ENCODE data around the gene CDKAL1.
"Not testable (repeated sequence)": the region's sequence is repeated elsewhere in the genome, so short reads cannot be mapped to it uniquely, and the experiment has no call there.

The CDKAL1 gene

DNA sequence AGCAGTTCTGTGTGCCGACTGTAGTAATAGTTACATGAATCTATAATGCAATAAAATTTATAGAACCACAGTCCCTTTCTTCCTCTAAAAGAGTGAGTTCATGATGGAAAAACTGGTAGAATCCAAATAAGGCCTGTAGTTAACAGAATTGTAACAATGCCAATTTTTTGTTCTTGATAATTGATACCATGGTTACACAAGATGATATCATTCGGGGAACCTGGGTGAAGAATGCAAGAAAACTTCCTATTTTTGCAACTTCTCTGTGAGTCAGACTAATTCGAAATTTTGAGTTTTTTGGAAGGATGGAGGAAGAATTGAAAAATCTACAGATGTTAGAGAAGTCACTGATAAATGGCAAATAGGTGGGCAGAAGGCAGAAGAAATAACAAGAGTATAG is 381.8 kb downstream of the CDKAL1 start:
- no peak for DNase-seq (ENCODE audit: low spot score in 2 of 2)
- no peaks in the 10 kb centered on the region for H3K27me3 Mint-ChIP-seq
- no peak overlapping the region for H3K4me3 Mint-ChIP-seq
- H3K27ac Mint-ChIP-seq = no peak overlapping the region
- peaks cover 9% of the 10 kb centered on the region for H3K9me3 Mint-ChIP-seq
- H3K4me1 Mint-ChIP-seq = peaks cover 5% of the 10 kb centered on the region
- ATAC-seq (ENCODE audit: low read depth) = no peak
- peaks cover 23% of the 10 kb centered on the region for H3K36me3 Mint-ChIP-seq

DNA sequence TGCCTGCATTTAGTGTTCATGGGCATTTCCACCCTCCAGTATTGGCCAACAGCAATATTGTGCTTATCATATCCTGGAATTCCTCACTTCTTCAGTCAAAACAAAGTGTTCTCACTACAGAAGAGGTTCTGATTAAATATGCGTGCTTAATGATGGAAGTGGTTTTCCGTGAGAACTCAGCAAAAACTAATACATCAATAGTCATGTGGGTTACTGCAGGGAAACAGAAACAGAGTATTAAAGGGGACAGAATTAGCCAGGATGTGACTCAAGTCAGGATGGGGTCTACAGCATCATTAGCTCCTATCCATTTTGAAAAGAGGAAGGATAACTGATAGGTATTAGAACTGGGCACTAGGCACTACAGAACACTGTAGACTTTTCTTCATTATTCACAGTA is 384.6 kb downstream of the CDKAL1 start:
- Mint-ChIP-seq H3K4me3 (no peak overlapping the region), H3K27ac (no peak overlapping the region), H3K9me3 (peaks cover 6% of the 10 kb centered on the region), H3K27me3 (no peaks in the 10 kb centered on the region), H3K36me3 (peaks cover 22% of the 10 kb centered on the region), H3K4me1 (peaks cover 7% of the 10 kb centered on the region)
- no peak for DNase-seq (ENCODE audit: low spot score in 2 of 2)
- ATAC-seq (ENCODE audit: low read depth) = no peak

DNA sequence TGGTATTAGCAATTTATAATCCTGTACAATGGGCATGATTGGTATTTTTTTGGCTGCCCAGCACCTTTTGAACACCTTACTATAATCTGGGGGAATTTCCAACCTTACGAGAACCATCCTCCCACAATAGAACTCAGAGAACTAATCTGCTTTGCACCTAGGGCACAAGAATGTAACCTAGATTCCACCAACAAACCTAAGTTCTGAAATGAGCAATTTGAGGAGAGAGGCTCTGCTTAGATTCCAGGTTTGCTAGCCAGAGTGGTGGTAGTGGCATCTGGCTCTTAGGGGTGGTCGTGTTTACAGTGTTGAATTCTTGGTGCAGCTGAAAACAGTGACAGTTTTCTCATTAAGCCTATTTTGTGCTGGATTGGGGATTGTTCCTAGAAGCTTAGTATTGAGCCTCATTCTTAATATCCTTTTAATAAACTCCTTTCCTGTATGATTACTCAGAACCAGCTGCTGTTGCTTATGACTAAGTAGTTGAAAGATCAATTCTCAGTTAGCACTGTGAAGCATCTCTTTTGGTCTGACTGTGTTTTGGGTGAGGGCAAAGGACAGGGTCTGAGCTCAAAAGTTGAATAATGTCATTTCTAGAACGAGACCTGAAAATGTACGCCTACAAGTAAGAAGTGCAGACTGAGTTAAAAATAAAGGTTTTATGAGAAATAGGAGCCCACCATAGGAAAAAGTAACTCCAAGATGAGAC is 385.6 kb downstream of the CDKAL1 start:
- ATAC-seq (ENCODE audit: low read depth) = no peak
- H3K27ac Mint-ChIP-seq = no peak overlapping the region
- H3K27me3 Mint-ChIP-seq = no peaks in the 10 kb centered on the region
- H3K4me3 Mint-ChIP-seq = no peak overlapping the region
- H3K9me3 Mint-ChIP-seq = peaks cover 6% of the 10 kb centered on the region
- no peak for DNase-seq (ENCODE audit: low spot score in 2 of 2)
- H3K4me1 Mint-ChIP-seq = peaks cover 13% of the 10 kb centered on the region
- H3K36me3 Mint-ChIP-seq = peaks cover 22% of the 10 kb centered on the region

DNA sequence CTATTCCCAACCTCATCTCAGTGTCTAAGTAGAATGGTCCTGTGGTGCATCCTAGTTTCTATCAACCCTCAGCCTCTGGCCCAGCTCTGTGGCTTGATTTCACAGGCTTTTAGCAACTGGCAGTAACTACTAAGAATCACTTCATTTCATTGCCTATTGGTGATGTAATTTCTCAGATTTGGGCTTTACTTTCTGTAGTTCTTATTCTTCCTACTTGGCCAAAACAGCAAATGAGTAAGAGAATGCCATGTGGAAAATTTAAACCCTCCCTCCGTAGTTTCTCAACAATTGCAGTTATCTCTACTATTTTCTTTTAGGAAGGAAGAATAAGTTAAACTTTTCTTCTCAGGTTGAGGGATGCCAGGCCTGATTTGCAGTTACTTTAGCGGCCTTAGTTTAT is 387.3 kb downstream of the CDKAL1 start:
- Mint-ChIP-seq H3K9me3 (no peaks in the 10 kb centered on the region), H3K27me3 (no peaks in the 10 kb centered on the region)
- DNase-seq (ENCODE audit: low spot score in 2 of 2) = no peak

DNA sequence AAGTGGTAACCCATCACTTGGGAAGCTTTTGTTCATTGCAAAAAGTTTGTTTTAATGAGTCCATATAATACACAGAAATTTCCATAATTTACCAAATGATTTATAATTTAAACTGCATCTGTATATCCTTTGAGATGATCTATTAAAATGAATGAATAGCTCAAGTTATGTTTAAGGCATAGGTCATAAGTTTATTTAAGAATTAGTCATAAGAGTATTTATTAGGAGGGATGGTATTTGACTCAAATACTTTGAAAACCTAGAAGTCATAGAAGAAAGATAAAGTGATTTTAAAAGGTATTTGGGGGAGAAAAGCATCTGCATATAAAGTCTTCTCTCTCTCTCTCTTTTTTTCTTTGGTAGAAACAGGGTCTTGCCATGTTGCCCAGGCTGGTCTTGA is 388.5 kb downstream of the CDKAL1 start:
- H3K4me3 Mint-ChIP-seq = no peak overlapping the region
- H3K27ac Mint-ChIP-seq = no peak overlapping the region
- H3K27me3 Mint-ChIP-seq = no peaks in the 10 kb centered on the region
- ATAC-seq (ENCODE audit: low read depth) = no peak
- peaks cover 11% of the 10 kb centered on the region for H3K36me3 Mint-ChIP-seq
- peaks cover 13% of the 10 kb centered on the region for H3K4me1 Mint-ChIP-seq
- no peak for DNase-seq (ENCODE audit: low spot score in 2 of 2)
- H3K9me3 Mint-ChIP-seq = no peaks in the 10 kb centered on the region

More for the DNA sequence above, 387.3 kb downstream of the CDKAL1 start:
- H3K4me3 Mint-ChIP-seq = no peak overlapping the region
- H3K27ac Mint-ChIP-seq = no peak overlapping the region
- H3K4me1 Mint-ChIP-seq = peaks cover 13% of the 10 kb centered on the region
- no peak for ATAC-seq (ENCODE audit: low read depth)
- peaks cover 11% of the 10 kb centered on the region for H3K36me3 Mint-ChIP-seq

DNA sequence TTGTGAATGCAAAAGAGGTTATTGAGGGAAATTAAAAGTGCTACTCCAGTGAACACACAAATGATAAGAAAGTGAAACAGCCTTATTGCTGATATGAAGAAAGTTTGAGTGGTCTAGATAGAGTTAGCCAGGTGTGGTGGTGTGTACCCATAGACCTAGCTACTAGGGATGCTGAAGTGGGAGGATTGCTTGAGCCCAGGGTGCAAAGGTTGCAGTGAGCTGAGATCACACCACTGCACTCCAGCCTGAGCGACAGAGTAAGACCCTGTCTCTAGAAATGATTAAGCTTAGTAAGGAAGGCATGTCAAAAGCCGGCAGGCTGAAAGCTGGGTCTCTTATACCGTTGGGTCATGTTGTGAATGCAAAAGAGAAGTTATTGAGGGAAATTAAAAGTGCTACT is 389.8 kb downstream of the CDKAL1 start:
- H3K4me3 Mint-ChIP-seq; H3K27me3 Mint-ChIP-seq; H3K27ac Mint-ChIP-seq; H3K4me1 Mint-ChIP-seq; ATAC-seq (ENCODE audit: low read depth); H3K9me3 Mint-ChIP-seq; DNase-seq (ENCODE audit: low spot score in 2 of 2): not testable (repeated sequence)
- peaks cover 11% of the 10 kb centered on the region for H3K36me3 Mint-ChIP-seq

DNA sequence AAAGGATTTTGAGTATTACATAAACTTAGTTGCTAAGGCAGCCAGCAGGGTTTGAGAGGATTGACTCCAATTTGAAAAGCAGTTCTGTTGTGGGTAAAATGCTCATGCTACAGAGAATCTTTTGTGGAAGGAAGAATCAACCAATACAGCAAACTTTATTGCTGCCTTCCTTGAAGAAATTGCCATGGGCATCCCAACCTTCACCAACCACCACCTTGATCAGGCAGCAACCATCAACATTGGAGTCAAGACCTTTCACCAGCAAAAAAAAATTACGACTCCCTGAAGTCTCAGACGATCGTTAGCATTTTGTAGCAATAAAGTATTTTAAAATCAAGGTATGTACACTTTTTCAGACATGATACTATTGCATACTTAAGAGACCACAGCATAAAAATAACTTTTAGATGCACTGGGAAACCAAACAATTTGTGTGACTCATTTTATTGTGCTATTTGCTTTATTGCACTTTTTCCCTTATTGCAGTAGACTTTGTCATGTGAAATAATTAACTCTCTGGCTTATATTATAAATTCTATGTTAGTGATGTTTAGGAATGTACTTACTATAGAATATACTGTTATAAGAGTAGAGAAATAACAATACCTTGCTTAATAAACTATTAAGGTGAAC is 390.8 kb downstream of the CDKAL1 start:
- Mint-ChIP-seq H3K9me3 (no peaks in the 10 kb centered on the region), H3K27me3 (no peaks in the 10 kb centered on the region), H3K4me1 (peaks cover 8% of the 10 kb centered on the region), H3K4me3 (no peak overlapping the region), H3K36me3 (peaks cover 12% of the 10 kb centered on the region), H3K27ac (no peak overlapping the region)
- no peak for DNase-seq (ENCODE audit: low spot score in 2 of 2)
- no peak for ATAC-seq (ENCODE audit: low read depth)

DNA sequence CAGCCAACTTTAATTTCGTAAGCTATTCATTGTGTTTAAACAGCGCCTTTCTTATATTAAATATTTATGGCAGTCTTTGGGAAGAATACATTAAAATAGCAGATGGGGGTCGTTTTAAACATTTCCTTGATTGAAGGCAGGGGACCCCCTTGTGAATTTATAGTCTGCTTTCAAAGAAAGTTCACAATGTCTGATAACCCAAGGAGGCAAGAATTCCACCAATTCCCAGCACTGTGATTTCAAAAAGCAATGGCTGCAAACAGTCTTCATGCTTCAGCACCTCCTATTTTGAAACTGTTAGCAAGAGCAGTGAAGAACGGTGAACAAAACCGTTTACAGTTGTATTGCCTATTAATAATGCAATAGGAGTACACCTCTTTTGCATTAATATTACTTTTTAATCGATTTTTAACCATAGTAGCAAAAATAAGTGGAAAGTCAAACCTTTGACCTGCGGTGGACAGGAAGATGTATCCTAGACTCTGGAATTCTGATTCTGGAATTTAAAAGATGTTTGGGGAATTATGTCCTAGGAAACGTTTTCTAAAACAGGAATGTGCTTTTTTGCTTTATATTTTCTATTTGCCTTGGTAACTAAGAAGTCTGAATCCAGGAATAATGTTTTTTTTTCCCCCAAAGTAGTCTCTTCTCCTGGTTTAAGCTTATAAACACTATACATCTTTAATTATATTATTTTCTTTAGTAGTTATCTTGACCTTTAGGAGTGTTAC is 393.0 kb downstream of the CDKAL1 start:
- Mint-ChIP-seq H3K4me3 (no peak overlapping the region), H3K27ac (no peak overlapping the region), H3K9me3 (no peaks in the 10 kb centered on the region), H3K27me3 (no peaks in the 10 kb centered on the region), H3K4me1 (peaks cover 8% of the 10 kb centered on the region), H3K36me3 (peaks cover 10% of the 10 kb centered on the region)
- DNase-seq (ENCODE audit: low spot score in 2 of 2) = no peak
- no peak for ATAC-seq (ENCODE audit: low read depth)

DNA sequence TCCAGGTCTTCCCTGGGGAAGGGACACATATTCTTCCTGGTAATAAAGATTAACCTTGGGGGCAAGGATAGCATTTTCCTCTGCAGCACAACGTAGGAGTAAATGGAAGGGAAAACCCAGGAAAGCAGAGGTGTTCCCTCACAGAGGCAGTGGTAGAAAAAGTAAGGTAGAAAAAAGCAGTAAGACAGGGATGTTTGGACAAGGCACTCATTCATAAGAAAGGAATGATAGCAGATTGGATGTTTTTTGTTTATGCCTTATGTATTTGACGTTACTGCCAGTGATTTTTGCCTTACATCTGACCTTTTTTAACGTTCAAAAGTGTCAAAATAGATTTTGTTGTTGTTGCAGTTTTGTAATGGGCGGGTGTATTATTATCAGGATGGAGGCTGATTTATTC is 395.0 kb downstream of the CDKAL1 start:
- Mint-ChIP-seq H3K4me3 (no peak overlapping the region), H3K4me1 (peaks cover 2% of the 10 kb centered on the region), H3K27ac (no peak overlapping the region), H3K9me3 (no peaks in the 10 kb centered on the region), H3K27me3 (no peaks in the 10 kb centered on the region), H3K36me3 (peaks cover 3% of the 10 kb centered on the region)
- ATAC-seq (ENCODE audit: low read depth) = no peak
- no peak for DNase-seq (ENCODE audit: low spot score in 2 of 2)

DNA sequence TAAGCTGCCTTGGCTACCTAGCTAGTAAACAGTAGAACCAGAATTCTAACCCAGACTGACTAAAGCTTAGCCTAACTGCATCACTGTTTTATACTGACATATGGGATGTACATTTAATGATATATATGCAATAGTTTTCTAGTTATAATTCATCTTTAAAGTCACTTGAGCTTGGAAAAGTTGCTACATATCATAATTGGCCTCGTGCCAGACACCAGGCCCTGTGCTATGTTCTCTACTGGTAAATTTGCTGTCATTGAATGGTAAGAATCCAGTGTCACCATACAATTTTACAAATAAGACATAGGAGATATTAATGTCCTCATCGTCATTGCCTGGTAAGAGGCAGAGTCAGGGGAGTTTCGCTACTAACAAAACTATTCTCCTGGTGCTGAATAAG is 396.8 kb downstream of the CDKAL1 start:
- DNase-seq (ENCODE audit: low spot score in 2 of 2) = no peak
- Mint-ChIP-seq H3K4me3 (no peak overlapping the region), H3K9me3 (no peaks in the 10 kb centered on the region), H3K27ac (no peak overlapping the region), H3K27me3 (no peaks in the 10 kb centered on the region), H3K4me1 (no peaks in the 10 kb centered on the region), H3K36me3 (peaks cover 6% of the 10 kb centered on the region)
- ATAC-seq (ENCODE audit: low read depth) = no peak

DNA sequence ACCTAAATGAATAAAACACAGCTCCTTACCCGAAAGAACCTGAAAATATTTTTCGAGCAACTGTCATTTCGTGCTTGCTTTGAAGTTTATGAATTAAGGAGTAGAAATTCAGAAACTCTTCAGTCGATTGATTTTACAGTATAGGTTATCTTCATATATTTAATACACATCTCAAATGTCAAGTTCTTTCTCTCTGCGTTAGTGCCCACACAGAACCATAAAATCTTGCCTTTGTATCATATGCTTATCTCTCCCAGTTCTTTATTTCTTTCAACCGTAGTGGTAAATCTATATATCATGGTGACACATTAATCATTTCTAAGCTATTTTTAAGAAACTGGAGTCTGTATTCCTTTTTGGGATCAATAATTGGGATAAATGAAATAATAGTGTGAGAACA is 397.5 kb downstream of the CDKAL1 start:
- no peak overlapping the region for H3K27ac Mint-ChIP-seq
- peaks cover 6% of the 10 kb centered on the region for H3K36me3 Mint-ChIP-seq

DNA sequence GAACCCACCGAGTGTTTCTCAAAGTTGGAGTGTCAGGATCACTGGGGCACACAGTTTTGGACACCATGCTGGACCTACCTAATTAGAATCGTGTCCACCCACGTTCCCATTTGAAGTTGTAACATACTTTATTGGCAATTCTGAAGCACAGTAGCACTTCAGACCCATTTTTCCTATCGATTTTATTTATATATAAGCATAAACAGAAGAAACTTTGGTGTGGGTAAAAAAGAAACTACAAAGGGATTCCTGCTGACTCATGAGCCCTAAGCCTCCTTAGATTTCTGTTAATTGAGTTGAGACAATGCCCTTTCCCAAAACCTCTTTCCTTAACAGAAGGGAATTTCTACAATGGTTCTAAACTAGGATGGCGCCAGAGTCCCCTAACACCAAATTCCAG is 398.0 kb downstream of the CDKAL1 start:
- DNase-seq (ENCODE audit: low spot score in 2 of 2) (no peak), ATAC-seq (ENCODE audit: low read depth) (no peak)
- no peaks in the 10 kb centered on the region for H3K9me3 Mint-ChIP-seq
- H3K27ac Mint-ChIP-seq = no peak overlapping the region
- H3K4me3 Mint-ChIP-seq = no peak overlapping the region
- no peaks in the 10 kb centered on the region for H3K27me3 Mint-ChIP-seq
- peaks cover 6% of the 10 kb centered on the region for H3K36me3 Mint-ChIP-seq
- H3K4me1 Mint-ChIP-seq = no peaks in the 10 kb centered on the region

More for the DNA sequence above, 397.5 kb downstream of the CDKAL1 start:
- Mint-ChIP-seq H3K4me1 (no peaks in the 10 kb centered on the region), H3K27me3 (no peaks in the 10 kb centered on the region), H3K4me3 (no peak overlapping the region), H3K9me3 (no peaks in the 10 kb centered on the region)
- ATAC-seq (ENCODE audit: low read depth) = no peak
- no peak for DNase-seq (ENCODE audit: low spot score in 2 of 2)

DNA sequence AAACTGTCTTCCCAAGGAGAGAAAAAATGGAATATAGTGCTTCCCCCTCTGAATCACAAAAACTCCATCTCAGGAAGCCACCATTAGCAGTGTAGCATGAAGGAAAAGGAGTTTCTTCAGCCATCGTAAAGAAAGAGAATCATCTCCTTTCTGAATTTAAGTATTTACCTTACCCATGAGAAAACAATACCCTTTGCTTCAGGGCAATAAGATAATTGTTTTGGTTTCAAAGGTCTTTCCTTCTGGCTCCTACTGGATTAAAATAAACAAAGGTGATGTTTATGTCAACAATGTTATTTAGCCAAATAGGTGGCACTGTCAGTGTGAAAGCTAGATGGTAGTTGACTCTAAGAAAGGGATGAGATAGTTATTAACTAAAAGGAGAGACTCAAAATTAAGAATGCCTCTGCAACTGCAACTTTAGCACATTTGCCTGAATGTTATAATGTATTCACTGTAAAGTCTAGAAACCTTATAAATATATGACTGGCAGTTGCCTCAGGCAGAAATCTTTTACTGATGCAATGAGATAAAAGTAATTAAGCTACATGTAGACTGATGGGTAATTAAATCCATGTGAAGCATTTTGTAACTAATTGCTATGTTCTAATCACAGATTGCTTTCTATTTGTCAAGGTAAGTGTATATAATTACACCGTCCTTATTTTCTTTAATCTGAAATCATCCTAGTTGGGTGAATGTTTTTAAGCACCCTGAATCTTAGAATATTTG is 399.0 kb downstream of the CDKAL1 start:
- no peaks in the 10 kb centered on the region for H3K27me3 Mint-ChIP-seq
- H3K4me3 Mint-ChIP-seq = no peak overlapping the region
- no peak for ATAC-seq (ENCODE audit: low read depth)
- DNase-seq (ENCODE audit: low spot score in 2 of 2) = no peak
- no peaks in the 10 kb centered on the region for H3K9me3 Mint-ChIP-seq
- peaks cover 11% of the 10 kb centered on the region for H3K36me3 Mint-ChIP-seq
- H3K27ac Mint-ChIP-seq = no peak overlapping the region
- H3K4me1 Mint-ChIP-seq = no peaks in the 10 kb centered on the region

DNA sequence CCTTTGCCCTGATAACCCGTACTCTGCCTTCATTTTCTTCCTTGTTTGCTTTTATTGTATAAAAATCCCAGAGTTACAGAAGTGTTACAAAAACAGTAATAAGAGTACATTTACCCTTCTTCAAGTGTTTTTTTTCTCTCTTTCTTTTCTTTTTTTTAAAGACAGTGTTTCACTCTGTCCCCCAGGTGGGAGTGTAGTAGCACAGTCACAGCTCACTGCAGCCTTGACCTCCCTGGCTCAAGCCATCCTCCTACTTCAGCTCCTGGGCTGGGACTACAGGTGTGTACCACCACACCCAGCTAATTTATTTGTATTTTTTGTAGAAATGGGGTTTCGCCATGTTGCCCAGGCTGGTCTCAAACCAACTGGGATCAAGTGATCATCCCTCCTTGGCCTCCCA is 402.7 kb downstream of the CDKAL1 start:
- H3K9me3 Mint-ChIP-seq = no peaks in the 10 kb centered on the region
- no peak for DNase-seq (ENCODE audit: low spot score in 2 of 2)
- no peaks in the 10 kb centered on the region for H3K27me3 Mint-ChIP-seq
- H3K27ac Mint-ChIP-seq = no peak overlapping the region
- H3K4me3 Mint-ChIP-seq = no peak overlapping the region
- H3K4me1 Mint-ChIP-seq = no peaks in the 10 kb centered on the region
- peaks cover 10% of the 10 kb centered on the region for H3K36me3 Mint-ChIP-seq
- ATAC-seq (ENCODE audit: low read depth) = no peak
